ENCODE measurements around the gene PHC3. TPM values are rescaled to one million over a fixed set of nuclear protein-coding genes. Genes with fewer than 3 reads are reported as not detected.

Gene PHC3
- total and polyA plus RNA-seq, 3 donors from 2014 or later = 24.8 to 96.1 (median 93.5) TPM

DNA sequence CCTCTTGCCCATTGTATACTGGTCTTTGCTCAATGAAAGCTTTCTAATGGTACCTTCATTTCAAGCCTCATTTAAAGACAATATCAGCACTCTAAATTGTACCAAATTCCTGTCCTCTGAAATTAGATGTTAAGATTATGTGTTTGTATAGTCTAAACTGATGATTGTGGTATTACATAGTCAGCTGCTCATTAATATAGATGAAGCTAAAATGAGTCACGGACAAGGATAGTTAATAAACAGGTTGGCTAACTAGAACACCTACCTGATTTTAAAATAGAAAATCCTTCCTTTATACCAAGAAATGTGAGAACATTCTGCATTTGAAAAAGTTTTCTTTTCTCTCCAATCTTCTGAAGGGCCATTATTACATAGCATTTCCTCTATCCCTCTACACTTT is 43.6 kb upstream of the PHC3 start:
- no peaks in the 10 kb centered on the region for H3K4me1 ChIP-seq
- H3K4me3 ChIP-seq = no peak overlapping the region
- no peaks in the 10 kb centered on the region for H3K36me3 ChIP-seq (ENCODE audit: low read depth, missing control alignments)
- H3K27me3 ChIP-seq = no peaks in the 10 kb centered on the region
- DNase-seq = no peak
- TF ChIP-seq, protein P1, sequence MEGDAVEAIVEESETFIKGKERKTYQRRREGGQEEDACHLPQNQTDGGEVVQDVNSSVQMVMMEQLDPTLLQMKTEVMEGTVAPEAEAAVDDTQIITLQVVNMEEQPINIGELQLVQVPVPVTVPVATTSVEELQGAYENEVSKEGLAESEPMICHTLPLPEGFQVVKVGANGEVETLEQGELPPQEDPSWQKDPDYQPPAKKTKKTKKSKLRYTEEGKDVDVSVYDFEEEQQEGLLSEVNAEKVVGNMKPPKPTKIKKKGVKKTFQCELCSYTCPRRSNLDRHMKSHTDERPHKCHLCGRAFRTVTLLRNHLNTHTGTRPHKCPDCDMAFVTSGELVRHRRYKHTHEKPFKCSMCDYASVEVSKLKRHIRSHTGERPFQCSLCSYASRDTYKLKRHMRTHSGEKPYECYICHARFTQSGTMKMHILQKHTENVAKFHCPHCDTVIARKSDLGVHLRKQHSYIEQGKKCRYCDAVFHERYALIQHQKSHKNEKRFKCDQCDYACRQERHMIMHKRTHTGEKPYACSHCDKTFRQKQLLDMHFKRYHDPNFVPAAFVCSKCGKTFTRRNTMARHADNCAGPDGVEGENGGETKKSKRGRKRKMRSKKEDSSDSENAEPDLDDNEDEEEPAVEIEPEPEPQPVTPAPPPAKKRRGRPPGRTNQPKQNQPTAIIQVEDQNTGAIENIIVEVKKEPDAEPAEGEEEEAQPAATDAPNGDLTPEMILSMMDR (IDR thresholded peaks at IDR 0.05) = no peak
- TF ChIP-seq POLR2A (IDR thresholded peaks at IDR 0.05) = no peak
- no peak overlapping the region for H3K27ac ChIP-seq
- WGBS, 2 donors = 89 to 90% methylated on average over 1 of the region's 1 CpG
- H3K9me3 ChIP-seq = no peaks in the 10 kb centered on the region
- intact Hi-C loops (cut with DNase I; ENCODE audit: low total_unique reads) = no loop called here

DNA sequence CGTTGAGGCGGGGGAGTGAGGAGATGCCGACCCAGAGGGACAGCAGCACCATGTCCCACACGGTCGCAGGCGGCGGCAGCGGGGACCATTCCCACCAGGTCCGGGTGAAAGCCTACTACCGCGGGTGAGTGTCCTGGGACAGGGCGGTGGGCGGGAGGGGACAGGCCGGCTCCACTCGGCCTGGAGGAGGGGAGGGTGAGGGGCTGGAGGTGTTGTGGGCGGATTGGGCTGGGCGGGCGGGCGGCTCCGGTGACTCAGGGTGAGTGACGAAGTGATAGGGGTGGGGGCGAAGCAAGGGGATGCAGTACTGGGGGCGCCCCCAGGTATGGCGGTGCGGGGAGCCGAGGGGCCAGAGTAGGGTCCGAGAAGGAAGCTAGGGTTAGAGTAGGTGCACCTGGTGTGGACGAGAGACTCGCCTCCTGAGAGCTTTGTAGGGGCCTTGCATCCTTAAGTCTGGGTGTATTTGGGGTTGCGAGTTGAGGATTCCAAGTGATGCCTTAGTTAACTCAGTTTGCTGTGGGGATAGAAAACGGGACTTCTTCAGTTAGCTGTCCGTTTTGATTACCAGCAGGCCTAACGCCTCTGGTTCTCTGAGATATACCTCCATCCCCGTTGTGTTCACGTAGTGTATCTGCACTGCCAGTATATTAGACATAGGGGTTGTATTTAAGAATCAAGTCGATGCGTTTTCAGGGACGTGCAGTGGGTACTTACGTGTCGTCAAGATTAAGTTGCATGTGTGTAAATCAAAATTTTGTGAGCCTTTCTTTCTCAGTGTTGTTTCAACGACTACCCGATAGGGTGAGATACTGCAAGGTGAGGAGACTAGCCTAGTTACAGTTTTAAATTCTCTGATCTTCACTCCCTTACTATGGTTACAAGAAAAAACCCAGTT is 41.4 kb upstream of the PHC3 start:
- Histone ChIP-seq H3K36me3 (ENCODE audit: low read depth, missing control alignments) (no peaks in the 10 kb centered on the region), H3K4me1 (no peaks in the 10 kb centered on the region), H3K27me3 (no peaks in the 10 kb centered on the region), H3K9me3 (no peaks in the 10 kb centered on the region), H3K4me3 (peak overlapping the region; percentile 87 to 97), H3K27ac (peak overlapping the region; percentile 90 to 93)
- 0 to 1% methylated on average over 16 to 27 of the region's 42 CpGs for WGBS, 2 donors
- TF ChIP-seq POLR2A (IDR thresholded peaks at IDR 0.05) = no peak
- TF ChIP-seq, protein P1 (IDR thresholded peaks at IDR 0.05) = peak in 1 of 3 experiments; percentile 23
- intact Hi-C loops (cut with DNase I; ENCODE audit: low total_unique reads) = no loop called here
- DNase-seq = peak; percentile 34

DNA sequence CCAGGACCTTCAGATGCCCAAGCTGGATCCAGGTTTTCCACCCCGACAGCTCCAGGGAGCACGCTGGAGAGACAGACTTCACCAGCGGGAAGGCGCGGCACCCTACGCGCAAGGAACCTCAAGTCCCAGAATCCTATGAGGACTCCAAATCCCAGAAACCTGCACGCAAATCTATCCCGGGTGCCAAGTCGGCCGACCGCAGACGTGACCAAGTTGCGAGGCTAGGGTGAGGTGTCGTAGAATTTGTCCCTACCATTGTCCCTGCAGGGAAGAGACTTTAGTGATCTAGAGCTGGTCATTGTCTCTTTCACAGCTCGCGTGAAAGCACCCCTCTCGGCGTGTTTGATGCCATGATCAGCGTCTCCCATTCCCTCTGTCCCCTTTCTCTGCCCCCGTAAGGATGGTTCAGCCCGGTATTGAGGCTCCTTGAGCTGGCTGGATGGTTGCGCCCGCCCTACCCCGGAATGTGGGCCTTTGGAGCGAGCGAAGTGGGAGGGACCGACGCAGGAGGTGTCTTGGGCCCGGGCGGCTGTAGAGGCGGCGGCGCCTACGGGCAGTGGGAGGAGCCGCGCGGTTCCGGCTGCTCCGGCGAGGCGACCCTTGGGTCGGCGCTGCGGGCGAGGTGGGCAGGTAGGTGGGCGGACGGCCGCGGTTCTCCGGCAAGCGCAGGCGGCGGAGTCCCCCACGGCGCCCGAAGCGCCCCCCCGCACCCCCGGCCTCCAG is 40.6 kb upstream of the PHC3 start, which contains the start of gene PRKCI:
PRKCI (plus strand) TSS at position 501 of the 723 bp plus-strand sequence. CDS start 246 bp downstream, outside the sequence.
- WGBS, 2 donors = 0 to 1% methylated on average over 35 to 38 of the region's 60 CpGs
- TF ChIP-seq, protein P1 (IDR thresholded peaks at IDR 0.05) = no peak
- peak; percentile 14 for TF ChIP-seq POLR2A (IDR thresholded peaks at IDR 0.05)
- Histone ChIP-seq H3K27me3 (no peaks in the 10 kb centered on the region), H3K4me1 (no peaks in the 10 kb centered on the region), H3K9me3 (no peaks in the 10 kb centered on the region), H3K4me3 (peak within 1 kb of the TSS; percentile 87 to 97), H3K27ac (peak within 1 kb of the TSS; percentile 90 to 93), H3K36me3 (ENCODE audit: low read depth, missing control alignments) (no peaks in the 10 kb centered on the region)
- peak; percentile 97 for DNase-seq
- intact Hi-C loops (cut with DNase I; ENCODE audit: low total_unique reads) = no loop called here

DNA sequence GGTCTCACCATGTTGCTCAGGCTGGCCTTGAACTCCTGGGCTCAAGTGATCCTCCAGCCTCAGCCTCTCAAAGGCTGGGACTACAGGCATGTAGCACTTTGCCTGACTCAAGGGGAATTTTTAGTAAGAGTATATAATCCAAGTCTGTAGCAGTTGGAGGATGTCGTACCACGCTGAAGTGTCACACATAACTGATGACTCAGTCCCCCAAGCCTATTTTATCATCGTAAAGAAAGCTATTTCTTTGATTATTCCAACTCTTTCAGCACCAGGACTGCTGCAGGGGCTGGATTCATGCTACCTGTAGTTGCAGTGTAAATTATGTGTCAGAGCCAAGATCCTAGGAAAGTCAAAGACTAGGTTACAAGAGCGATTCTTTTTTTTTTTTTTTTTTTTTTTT is 39.3 kb upstream of the PHC3 start:
- H3K27ac ChIP-seq = no peak overlapping the region
- no peak for DNase-seq
- no peak overlapping the region for H3K4me3 ChIP-seq
- H3K9me3 ChIP-seq = no peaks in the 10 kb centered on the region
- intact Hi-C loops (cut with DNase I; ENCODE audit: low total_unique reads) = no loop called here
- no peaks in the 10 kb centered on the region for H3K36me3 ChIP-seq (ENCODE audit: low read depth, missing control alignments)
- WGBS, 2 donors = 58 to 60% methylated on average over 4 of the region's 4 CpGs
- H3K4me1 ChIP-seq = no peaks in the 10 kb centered on the region
- TF ChIP-seq, protein P1 (IDR thresholded peaks at IDR 0.05) = no peak
- no peak for TF ChIP-seq POLR2A (IDR thresholded peaks at IDR 0.05)
- H3K27me3 ChIP-seq = no peaks in the 10 kb centered on the region
